ENCODE results near the gene EBNA1BP2. TPM values are rescaled to one million over a fixed set of nuclear protein-coding genes. Genes with fewer than 3 reads are reported as not detected.
"Not testable (repeated sequence)": the region's sequence is repeated elsewhere in the genome, so short reads cannot be mapped to it uniquely, and the experiment has no call there.

EBNA1BP2 gene
- total RNA-seq, 1 donor from 2014 or later = 29.3 TPM

DNA sequence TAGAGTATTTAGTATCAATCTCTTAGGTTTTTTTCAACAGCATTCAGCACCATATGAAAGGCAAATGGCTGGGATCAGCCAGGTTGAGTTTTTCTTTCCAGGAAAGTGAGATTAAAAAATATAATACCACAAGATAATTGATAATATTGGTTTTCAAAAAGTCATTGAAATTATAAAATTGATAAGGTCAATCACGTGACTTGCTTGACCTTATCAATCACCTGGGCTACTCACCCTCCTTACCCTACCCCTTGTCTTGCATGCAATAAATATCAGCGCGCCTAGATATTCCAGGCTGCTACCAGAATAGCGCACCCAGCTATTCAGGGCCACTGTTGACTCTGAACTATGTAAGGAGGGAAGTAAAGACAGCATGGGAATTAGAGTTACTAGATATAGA lies 31.5 kb downstream of the EBNA1BP2 start:
- Histone ChIP-seq H3K27ac (no peak overlapping the region), H3K9me3 (no peaks in the 10 kb centered on the region), H3K27me3 (ENCODE audit: low read depth) (peaks cover 5% of the 10 kb centered on the region), H3K4me3 (no peak overlapping the region), H3K36me3 (no peaks in the 10 kb centered on the region), H3K4me1 (no peaks in the 10 kb centered on the region)
- intact Hi-C loops (cut with DNase I) = no loop called here
- TF ChIP-seq, protein P1, sequence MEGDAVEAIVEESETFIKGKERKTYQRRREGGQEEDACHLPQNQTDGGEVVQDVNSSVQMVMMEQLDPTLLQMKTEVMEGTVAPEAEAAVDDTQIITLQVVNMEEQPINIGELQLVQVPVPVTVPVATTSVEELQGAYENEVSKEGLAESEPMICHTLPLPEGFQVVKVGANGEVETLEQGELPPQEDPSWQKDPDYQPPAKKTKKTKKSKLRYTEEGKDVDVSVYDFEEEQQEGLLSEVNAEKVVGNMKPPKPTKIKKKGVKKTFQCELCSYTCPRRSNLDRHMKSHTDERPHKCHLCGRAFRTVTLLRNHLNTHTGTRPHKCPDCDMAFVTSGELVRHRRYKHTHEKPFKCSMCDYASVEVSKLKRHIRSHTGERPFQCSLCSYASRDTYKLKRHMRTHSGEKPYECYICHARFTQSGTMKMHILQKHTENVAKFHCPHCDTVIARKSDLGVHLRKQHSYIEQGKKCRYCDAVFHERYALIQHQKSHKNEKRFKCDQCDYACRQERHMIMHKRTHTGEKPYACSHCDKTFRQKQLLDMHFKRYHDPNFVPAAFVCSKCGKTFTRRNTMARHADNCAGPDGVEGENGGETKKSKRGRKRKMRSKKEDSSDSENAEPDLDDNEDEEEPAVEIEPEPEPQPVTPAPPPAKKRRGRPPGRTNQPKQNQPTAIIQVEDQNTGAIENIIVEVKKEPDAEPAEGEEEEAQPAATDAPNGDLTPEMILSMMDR (IDR thresholded peaks at IDR 0.05) = no peak
- DNase-seq (no peak), ATAC-seq (no peak)

DNA sequence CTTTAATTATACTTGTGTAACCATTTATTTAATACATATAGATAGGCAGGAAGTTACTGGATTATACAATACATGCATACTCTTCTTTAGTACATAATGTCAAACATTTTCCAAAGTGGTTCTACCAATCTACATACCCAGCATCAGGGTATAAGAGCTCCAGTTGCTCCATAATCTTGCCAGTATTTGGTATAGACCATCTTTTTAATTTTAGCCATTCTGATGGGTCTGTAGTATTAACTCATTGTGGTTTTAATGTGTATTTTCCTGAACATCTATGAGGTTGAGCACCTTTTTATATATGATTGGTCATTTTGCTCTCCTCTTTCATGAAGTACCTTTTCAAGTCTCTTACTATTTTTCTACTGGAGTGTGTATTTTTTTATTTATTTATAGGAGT lies 32.1 kb downstream of the EBNA1BP2 start:
- TF ChIP-seq, protein P1 (IDR thresholded peaks at IDR 0.05) = no peak
- Histone ChIP-seq H3K27ac (no peak overlapping the region), H3K36me3 (no peaks in the 10 kb centered on the region), H3K9me3 (no peaks in the 10 kb centered on the region), H3K4me3 (no peak overlapping the region), H3K4me1 (no peaks in the 10 kb centered on the region), H3K27me3 (ENCODE audit: low read depth) (peaks cover 4% of the 10 kb centered on the region)
- DNase-seq (no peak), ATAC-seq (no peak)
- intact Hi-C loops (cut with DNase I) = no loop called here

DNA sequence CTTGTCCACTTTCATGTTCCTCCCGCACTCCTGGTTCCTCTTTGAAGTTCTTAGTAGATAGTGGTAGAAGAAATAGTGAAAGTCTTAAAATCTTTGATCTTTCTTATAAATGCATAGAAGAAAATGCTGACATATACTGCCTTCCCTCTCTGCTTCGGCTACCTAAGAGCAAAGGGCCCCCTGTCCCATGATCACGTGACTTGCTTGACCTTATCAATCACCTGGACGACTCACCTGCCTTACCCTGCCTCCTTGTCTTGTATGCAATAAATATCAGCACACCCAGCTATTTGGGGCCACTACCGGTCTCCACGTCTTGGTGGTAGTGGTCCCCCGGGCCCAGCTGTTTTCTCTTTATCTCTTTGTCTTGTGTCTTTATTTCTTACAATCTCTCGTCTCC lies 32.8 kb downstream of the EBNA1BP2 start:
- H3K4me3 ChIP-seq; DNase-seq; intact Hi-C loops (cut with DNase I); H3K4me1 ChIP-seq; H3K27ac ChIP-seq; H3K27me3 ChIP-seq (ENCODE audit: low read depth); H3K9me3 ChIP-seq; H3K36me3 ChIP-seq; ATAC-seq: not testable (repeated sequence)

DNA sequence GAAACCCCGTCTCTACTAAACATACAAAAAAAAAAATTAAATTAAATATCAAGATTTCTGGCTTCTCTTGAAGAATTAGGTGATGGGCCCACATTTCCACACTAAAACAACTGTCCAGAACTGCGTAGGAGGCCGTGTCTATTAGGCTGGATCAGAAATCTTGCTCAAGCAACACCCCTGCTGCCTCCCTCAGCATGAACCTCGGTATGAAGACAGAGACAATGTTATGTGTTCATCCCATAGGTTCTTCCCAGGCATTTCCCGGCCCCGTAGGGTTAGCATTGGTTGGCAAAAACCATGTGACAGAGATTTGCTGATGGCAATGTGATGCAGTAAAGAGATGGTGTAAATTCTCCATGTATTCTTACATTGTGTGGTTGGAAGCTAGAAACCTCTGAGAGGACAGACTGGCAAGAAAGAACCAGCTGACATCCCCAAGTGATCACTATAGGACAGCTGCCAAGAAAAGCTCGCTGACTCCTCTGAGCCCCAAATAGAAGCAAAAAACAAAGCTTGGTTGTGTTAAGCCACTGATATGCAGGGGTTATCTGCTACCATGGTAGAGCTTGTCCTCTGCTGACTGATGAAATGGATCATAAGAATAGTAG lies 34.5 kb downstream of the EBNA1BP2 start:
- intact Hi-C loops (cut with DNase I) = no loop called here
- no peak for DNase-seq

DNA sequence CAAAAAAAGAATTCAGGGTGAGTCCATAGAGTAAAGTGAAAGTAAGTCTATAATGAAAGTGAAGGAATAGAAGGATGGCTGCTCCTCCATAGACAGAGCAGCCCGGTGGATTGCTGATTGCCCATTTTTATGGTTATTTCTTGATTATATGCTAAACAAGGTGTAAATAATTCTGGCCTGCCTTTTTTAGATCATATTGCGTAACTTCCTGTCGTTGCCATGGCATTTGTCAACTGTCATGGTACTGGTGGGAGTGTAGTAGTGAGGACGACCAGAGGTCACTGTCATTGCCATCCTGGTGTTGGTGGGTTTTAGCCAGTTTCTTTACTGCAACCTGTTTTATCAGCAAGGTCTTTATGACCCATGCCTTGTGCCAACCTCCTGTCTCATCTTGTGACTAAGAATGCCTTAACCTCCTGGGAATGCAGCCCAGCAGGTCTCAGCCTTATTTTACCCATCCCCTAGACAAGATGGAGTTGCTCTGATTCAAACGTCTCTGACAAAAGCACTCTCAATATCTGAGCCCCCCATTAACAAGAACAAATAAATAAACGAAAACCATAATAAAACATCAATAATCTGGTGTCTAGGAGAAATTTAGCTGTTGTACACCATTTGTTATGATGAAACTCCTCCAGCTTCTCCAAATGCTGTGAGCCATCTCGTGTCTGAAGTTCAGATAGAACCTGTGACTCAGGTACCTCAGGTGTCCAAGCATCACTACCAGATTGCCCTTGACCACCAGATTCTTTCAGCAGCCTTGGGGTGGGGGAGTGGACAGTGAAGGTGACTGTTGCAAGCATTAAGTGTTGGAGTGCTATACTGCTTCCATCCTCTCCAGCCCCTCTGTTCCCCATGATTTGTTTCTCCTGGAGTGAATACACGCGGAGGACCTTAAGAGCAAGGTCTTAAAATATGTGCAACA lies 36.0 kb downstream of the EBNA1BP2 start:
- TF ChIP-seq, protein P1 (IDR thresholded peaks at IDR 0.05) = no peak
- H3K9me3 ChIP-seq = no peaks in the 10 kb centered on the region

More for the DNA sequence above, 34.5 kb downstream of the EBNA1BP2 start:
- Histone ChIP-seq H3K27me3 (ENCODE audit: low read depth) (no peaks in the 10 kb centered on the region), H3K27ac (no peak overlapping the region), H3K4me1 (no peaks in the 10 kb centered on the region), H3K9me3 (no peaks in the 10 kb centered on the region), H3K4me3 (no peak overlapping the region), H3K36me3 (no peaks in the 10 kb centered on the region)
- no peak for ATAC-seq
- TF ChIP-seq, protein P1 (IDR thresholded peaks at IDR 0.05) = no peak

DNA sequence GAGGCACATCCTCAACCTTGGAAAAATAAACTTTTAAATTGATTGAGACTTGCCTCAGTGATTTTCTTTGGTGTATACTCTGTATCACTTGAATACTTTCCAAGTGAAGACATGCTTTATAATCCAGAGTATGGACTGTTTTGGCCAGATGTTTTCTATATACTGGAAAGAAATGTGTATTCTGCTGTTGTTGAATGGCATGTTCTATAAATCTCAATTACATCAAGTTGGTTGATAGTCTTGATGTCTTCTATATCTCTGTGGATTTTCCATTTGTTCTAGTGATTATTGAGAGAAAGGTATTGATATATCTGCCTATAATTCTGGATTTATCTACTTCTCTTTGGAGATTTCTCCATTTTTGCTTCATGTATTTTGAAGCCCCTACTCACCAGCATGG lies 37.5 kb downstream of the EBNA1BP2 start:
- Histone ChIP-seq H3K27ac (no peak overlapping the region), H3K9me3 (no peaks in the 10 kb centered on the region), H3K4me1 (no peaks in the 10 kb centered on the region), H3K27me3 (ENCODE audit: low read depth) (peaks cover 2% of the 10 kb centered on the region), H3K36me3 (no peaks in the 10 kb centered on the region), H3K4me3 (no peak overlapping the region)
- DNase-seq (no peak), ATAC-seq (no peak)
- TF ChIP-seq, protein P1 (IDR thresholded peaks at IDR 0.05) = no peak
- intact Hi-C loops (cut with DNase I) = no loop called here

More for the DNA sequence above, 36.0 kb downstream of the EBNA1BP2 start:
- intact Hi-C loops (cut with DNase I) = no loop called here
- Histone ChIP-seq H3K4me3 (no peak overlapping the region), H3K4me1 (no peaks in the 10 kb centered on the region), H3K36me3 (no peaks in the 10 kb centered on the region), H3K27me3 (ENCODE audit: low read depth) (no peaks in the 10 kb centered on the region), H3K27ac (no peak overlapping the region)
- ATAC-seq (no peak), DNase-seq (no peak)
